HG03280 (cell line): ENCODE data around the gene PPARGC1A.

Source experiments
- ATAC-seq: cut with Tn5 transposase; IDR thresholded peaks from one replicate; pipeline ENCODE4 v1.9.1; 2021; ENCODE audit warnings: mild to moderate bottlenecking, moderate library complexity; ENCODE audit not compliant: unreplicated experiment

PPARGC1A gene, protein sequence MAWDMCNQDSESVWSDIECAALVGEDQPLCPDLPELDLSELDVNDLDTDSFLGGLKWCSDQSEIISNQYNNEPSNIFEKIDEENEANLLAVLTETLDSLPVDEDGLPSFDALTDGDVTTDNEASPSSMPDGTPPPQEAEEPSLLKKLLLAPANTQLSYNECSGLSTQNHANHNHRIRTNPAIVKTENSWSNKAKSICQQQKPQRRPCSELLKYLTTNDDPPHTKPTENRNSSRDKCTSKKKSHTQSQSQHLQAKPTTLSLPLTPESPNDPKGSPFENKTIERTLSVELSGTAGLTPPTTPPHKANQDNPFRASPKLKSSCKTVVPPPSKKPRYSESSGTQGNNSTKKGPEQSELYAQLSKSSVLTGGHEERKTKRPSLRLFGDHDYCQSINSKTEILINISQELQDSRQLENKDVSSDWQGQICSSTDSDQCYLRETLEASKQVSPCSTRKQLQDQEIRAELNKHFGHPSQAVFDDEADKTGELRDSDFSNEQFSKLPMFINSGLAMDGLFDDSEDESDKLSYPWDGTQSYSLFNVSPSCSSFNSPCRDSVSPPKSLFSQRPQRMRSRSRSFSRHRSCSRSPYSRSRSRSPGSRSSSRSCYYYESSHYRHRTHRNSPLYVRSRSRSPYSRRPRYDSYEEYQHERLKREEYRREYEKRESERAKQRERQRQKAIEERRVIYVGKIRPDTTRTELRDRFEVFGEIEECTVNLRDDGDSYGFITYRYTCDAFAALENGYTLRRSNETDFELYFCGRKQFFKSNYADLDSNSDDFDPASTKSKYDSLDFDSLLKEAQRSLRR

DNA sequence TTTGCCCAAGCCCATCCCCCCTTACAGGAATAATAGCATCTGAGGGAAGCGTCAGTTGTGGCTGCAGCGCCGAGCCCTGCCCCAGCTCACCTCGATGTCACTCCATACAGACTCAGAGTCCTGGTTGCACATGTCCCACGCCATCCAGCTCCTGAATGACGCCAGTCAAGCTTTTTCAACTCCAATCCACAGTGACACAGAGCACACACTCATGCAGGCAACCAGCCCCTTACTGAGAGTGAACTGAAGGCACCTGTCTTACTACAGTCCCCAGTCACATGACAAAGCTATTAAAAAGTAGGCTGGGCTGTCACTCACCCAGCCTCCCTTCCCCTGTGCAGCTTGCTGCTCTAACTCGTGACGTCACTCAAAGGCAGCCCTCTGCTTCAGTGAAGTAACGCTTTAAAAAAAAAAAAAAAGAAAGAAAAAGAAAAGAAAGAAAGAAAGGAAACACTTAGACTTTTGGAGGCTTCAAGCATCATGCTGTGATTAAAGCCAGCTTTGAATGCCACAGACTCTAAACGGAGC, at the start of gene PPARGC1A:
PPARGC1A (minus strand) TSS at position 234 of the 528 bp plus-strand sequence; CDS start at position 144, 90 bp downstream.
- ATAC-seq: no peak

DNA sequence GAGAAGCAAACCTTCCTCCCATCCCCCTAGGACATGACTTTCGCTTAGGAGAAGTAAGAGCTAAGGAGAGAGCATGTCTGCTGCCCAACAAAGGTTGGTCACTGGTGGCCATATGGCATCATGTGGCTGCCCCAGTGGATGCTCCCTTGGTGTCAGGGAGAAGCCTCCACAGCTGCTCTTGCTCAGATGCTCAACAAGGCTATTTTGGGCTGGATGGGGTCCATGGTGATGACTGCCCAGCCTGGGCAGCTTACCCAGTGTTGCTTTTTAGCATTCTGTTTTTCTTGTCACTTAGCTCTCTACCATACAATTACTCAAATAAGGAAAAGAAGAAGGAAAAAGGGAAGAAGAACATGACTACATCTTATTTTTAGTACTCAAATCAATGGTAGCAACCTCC, 48.9 kb upstream of the PPARGC1A start:
- no peak for ATAC-seq

DNA sequence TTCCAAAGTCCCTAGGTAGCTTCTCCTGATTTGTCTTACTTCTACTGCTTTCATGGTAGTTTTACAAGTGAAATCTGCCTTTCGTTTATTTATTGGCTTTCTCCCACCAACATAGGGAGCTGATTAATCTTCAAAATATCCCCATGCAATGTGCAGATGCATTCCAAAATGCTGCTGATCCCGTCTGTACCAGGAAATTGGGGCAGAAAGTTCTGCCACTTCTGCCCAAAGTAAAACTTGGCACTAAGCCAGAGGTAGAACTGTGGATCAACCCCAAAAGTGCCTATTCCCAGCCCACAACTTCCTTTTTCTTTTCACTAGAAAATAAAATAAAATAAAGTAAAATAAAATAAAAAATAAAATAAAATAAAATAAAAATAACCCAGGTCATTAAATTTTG, 47.3 kb upstream of the PPARGC1A start:
- ATAC-seq: no peak

DNA sequence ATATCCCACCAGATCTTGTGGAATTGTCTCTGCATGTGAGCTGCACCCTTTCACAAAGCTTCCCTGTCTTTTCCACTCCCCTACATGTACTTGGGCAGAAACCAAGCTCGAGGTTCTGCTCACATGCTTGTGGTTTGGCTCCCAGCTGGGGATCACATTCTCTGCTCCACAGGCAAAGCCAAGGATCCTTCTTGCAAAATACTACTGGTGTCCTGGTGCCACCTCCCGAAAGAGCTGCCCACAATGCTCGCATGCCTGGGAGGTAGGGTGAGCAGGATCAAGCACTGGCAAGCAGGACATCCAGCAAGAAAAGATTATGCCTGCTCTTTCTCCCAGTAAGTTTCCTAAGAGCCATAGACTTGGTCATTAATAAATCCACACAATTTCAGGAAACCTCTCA, 45.1 kb upstream of the PPARGC1A start:
- ATAC-seq: no peak

DNA sequence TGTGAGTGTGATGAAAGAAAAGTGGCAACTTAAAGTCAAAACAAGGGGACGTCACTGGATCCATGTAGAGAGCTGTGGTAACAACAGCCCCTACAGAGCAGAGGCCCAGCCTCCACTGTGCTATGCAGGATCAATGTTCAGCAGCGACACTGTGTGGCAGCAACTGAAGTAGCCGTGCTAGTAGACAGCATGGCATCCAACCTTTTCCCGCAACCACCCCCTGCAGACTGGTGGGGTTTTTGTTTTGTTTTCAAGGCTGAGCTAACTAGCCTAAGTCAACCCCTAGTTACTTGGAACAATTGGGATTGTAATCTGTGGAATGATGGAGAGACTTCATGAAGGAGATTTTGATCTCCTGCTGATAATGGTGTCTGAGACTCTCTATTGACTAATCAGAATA, 44.4 kb upstream of the PPARGC1A start:
- ATAC-seq: no peak

DNA sequence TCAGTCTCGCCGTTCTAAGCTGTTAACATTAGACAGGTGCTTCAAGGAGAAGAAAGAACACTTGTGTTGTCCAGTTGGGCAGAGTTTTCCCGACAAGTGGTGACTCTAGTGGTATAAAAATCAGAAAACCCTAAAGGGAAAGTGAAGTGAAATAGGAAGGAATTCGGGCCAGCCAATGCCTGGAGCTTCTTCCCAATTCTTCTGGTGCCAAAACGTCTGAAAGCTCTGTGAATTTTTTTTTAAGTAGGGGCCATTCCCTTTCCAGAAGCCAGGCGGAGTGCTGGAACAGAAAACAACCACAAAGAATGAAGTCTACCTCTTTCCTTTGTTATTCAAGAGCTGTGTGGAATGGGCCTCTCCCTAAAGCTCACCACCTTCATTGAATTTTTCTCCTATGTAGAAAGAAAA, 43.1 kb upstream of the PPARGC1A start:
- no peak for ATAC-seq

DNA sequence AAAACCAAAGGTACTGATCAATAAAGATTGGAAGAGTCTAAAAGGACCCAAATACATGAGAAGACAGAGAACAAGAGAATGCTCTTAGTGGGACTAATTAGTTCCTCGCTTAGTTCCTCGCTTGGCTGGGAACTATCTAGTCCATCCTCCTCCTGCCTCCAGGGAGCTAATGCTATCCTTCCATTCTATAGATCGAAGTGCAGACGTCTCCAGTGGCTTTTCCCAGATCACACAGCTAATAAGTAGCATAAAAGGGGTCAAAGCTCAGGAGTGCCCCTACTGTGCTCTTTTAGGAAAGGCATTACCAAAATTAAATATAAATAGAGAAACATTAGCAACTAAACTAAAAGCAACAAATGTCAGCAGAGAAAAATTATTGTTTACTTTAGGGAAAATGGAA, 42.3 kb upstream of the PPARGC1A start:
- no peak for ATAC-seq

DNA sequence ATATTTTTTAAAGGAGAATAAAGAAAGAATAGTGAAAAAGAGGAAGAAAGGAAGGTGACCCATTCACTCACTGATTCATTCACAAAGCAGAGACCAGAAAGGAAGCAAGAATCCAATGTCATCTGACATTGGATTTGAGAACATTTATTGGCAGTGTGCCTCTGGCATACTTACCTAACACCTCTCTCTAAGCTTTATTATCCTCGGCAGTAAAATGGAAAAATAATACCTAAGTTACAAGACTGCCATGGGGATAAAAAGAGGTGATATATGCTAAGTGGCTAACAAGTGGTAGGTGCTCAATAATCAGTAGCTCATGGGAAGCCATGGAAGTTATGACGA, 41.6 kb upstream of the PPARGC1A start:
- ATAC-seq: no peak

DNA sequence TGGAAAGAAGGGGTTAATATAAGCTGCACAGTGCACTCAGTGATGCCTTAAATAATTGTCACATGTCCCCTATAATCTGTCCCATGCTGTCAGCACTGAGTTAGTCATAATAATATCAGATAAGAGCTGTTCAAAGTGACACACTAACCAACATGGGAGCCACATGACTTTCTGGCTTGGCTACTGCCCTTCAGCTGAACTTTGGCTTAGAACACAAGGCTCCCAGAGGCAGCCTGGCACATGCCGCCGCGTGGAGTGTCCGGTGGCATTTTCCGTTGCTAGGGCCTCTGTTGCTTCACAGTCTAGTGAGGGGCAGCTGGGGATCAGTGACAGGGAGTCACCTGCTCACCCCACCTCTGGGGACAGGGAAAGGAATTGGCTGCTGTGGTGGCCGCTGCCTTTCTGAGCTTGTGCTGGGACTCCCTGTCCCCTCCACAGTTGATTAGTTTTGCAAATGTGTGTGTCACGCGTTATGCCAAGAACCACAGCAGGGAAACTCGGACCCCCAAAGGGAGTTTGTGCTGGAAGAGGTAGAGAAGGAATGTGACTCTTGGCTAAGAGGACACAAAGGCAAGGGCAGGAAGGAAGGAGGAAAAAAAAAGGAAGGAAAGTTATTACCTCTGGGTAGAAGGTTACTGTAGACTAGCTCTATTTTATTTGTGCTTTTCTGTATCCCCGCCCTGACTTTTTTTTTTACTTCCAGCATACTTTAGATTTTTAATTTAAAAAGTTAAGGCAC, 41.1 kb upstream of the PPARGC1A start:
- no peak for ATAC-seq

DNA sequence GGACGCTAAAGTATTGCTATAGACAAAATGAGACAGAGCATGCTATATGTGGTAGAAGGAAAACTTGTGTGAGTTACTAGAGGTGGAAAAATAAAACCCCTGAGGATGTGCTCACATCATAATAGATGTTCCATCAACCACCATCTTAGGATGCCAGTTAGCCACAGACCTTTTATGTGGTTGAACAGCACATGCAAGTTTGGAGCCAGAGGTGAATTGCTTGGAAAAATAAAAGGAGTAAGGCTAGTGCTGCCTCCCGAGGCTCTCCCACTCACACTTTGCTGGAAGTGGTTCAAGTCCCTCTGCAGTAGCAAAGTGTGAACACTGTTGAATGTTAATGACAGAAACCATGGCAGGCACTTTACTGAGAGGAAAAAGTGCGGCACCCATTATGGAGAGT, 39.4 kb upstream of the PPARGC1A start:
- no peak for ATAC-seq

DNA sequence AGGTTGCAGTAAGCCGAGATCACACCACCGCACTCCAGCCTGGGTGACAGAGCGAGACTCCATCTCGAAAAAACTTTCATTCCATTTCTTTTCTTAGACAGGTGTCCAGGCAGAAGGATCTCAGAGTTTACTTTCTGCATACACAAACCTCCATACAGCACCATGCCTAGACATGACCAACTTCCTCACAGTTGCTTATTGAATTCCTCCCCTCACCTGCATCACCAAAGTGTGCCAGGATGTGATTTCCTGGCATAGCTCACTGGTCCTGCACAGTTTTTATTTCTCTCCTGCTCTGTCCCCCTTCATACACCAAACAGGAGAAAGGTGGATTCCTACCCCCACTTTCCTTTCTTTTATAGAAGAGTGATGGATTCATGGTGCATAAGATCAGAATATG, 34.7 kb upstream of the PPARGC1A start:
- no peak for ATAC-seq

DNA sequence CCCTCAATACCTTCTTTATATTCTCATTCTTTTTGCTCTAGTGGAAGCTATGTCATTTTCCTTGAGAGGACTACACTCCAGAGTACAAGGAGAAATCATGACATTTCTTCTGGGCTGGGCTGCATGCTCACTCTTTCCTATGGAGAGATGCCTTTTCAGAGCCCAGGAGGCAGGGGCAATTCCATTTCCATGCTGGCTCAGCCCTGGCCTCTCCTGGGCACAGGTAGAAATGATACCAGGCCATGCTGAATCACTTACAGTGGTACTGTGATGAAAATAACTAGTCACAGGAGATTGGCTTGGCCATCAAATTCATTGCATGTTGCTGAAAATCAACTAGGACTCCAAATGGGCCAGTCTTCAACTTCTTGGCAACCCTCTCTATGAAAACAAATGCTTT, 34.0 kb upstream of the PPARGC1A start:
- ATAC-seq: no peak

DNA sequence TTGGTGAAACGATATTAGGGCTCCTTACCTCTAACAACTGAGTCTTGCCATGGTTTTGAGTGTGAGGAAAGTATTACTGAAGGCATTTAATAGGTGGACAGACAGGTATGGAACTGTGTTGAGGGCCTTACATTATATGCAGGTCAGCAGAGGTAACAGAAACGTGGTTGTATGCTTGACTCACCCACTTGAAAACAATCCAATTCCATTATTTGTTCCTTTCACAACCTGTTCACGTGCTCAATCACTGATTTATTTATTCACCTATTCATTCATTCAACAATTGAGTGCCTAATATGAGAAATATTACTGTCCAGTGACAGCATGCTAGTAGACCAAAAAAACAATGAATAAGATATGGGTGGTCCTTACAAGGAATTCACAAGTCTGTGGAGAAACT, 33.3 kb upstream of the PPARGC1A start:
- no peak for ATAC-seq

DNA sequence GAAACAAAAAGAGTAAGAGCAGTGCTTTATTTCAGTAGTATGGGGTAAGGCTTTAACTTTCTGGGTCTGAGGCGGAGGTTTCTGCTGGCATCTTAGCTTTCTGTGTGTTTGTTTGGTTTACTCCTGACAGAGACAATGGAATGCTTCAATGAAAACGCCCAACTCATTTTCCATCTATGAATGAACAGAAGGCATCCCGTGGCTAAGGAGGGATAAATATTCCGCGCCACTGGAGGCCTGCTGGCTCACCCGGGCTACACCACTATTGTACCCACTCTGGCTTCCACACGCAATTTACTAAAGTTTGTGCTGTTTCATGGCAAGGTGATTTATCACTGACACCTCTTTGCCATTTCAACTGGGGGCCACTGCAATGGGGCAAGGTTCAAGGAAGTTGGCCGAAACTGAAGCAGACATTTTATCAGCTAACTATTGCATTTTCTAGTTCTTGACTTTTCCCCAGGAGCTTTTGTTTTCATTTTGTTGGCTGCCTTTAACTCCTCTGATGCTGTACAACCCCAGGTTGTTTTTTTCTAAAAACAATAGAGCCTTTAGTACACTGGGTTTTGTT, 32.8 kb upstream of the PPARGC1A start:
- no peak for ATAC-seq

DNA sequence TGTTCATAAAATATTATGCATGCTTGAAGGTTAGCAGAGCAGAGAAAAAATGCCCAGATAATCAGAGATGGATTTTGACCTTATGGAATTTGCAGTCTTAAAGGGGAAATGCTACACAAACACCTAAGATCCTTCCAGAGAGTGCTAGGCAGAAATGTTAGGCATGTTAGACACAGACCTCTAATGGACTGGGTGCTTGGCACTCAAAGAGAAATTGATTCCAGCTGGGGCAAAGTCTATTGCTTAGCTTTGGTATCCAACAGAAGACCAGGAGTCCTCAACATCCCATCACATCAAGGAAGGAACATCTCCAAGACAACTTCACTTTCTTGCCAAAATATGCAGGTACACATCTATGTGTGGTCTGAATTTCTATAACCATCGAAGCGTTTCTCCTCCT, 32.2 kb upstream of the PPARGC1A start:
- no peak for ATAC-seq

DNA sequence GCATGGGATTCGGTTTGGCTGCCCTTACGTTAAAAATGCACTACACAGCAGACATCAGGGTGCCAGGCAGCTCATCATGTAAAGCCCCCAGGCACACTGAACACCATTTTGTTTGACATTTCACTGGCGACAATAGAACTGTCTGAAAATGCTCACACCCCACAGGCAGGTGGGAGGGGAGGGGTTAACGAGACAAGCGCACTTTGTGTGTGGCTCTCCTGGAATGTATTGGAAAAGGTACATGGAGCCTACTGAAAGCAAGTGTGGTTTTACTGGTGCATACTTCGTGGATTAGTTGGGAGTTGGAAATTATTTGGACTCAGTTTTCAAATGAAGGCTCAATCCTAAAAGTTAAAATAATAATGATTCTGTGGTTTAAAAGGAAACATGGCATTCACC, 31.6 kb upstream of the PPARGC1A start:
- no peak for ATAC-seq

DNA sequence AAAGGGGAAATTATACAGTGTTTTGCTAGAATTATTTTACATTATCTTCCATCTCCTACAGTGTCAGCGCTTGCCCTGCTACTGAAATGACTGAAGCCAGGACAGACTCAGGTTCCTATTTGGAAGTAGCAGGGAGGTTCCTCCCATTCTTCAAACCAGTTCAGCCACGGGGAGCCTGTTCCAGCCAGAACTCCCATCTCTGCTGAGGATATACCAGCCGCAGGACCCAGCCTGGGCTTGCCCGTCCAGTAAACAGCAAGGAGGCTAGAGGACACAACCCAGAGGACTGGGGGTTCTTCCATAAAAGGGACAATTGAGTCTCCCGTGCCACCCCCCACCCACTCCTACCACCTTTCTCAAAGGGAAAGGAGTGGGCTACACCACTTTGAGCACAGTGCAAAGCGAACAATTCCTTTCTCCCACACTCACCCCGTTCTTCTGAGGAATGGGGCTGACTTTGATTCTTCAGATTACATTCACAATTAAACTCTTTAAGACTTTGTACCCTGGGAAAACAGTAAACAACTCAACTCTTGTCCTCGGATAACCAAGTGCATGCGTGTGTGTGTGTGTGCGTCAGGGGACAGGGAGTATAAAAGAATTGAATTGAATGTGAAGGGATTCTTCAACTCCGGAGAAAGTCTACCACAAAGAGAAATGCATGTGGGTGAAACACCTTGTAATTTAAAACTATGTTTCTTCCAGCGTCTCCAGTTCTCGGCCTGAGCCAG, 31.0 kb upstream of the PPARGC1A start:
- ATAC-seq: no peak

DNA sequence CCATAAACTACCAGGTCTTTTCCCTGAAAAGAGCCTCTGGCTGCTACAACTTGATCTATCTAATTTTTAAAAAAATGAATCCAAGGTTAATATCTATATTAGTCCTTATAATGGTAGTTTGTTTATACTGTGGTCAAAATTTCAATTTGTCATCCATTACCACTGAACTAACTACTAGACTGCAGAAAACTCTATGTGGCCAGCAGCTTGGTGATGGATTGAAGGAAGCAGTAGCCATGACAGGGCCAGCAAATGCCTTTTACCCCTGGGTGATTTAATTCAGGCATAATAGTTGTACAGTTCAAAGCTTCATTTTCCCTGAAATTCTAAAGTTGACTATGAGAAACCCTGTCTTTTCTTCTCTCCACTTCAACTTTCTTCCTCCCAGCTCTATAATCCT, 30.4 kb upstream of the PPARGC1A start:
- ATAC-seq: no peak

DNA sequence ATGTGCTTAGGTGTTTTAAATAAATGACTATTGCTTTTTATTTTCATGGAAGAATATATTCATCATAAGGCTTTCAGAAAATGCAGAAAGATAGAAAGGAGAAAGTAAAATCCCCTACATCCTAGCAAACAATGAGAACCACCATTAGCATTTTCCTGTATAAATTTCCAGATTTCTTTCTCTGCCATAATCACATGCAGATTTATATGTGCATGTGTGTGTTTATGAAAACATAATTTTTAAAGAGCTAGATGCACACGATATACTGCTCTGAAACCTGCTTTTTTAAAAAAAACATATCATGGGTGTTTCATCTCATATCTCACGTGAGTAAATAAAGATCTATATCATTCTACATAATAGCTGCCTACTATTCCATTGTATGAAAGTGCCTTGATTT, 26.4 kb upstream of the PPARGC1A start:
- ATAC-seq: no peak

DNA sequence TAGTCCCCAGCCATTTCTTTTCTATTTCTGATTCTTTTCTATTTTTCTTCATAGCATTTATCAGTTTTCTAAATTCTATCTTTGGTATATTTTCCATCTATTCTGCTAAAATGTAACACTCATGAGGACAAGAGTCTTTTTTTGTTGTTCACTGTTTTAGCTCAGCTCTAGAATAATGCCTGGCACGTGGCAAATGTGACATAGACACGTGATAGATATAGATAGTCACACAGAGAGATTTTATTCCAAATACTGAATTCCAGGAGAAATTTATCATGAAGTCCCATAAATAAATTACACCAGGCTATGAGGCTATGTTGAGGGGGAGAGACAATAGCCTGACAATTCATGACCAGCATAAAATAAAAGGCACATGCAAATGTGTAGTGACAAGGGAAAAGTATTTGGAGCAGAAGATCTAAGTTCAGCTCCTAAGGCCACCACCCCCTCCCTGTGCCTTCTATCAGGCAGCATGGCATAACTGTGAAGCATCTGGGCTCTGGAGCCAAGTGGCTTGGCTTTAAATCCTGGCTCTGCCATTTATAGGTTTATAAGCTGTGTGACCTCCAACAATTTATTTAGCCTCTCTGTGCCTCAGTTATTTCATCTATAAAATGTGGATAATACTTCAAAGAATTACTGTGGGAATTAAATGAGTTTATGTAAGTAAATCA, 25.7 kb upstream of the PPARGC1A start:
- ATAC-seq: no peak
